ENCODE results near the gene UNC13C. TPM values are rescaled to one million over a fixed set of nuclear protein-coding genes. Genes with fewer than 3 reads are reported as not detected.

Gene UNC13C
- total and polyA plus RNA-seq, 2 donors (not counting 3 experiments of a cell fraction or from before 2014, with no cell fraction given) = not detected

DNA sequence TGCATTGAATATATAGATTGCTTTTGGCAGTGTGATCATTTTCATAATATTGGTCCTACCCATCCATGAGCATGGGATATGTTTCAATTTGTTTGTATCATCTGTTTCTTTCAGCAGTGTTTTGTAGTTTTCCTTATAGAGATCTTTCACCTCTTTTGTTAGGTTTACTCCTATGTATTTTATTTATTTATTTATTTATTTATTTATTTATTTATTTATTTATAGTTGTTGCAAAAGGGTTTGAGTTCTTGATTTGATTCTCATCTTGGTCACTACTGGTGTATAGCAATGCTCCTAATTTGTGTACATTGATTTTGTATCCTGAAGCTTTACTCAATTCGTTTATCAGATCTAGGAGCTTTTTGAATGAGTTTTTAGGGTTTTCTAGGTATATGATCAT, 478.2 kb downstream of the UNC13C start:
- Histone ChIP-seq H3K9ac (replicated peaks; ENCODE audit: extremely low read depth, insufficient read depth, low read length) (no peak overlapping the region), H3K4me2 (ENCODE audit: insufficient read depth, low read length) (no peak overlapping the region), H3K4me3 (replicated peaks in 1 of 3; ENCODE audit: insufficient read depth in 1 of 3, low read depth in 1 of 3, low read length in 3 of 3) (no peak overlapping the region), H4K20me1 (replicated peaks; ENCODE audit: control insufficient read depth, extremely low read depth, insufficient read depth, low read length) (no peaks in the 10 kb centered on the region), H3K9me3 (replicated peaks; ENCODE audit: control insufficient read depth, insufficient read depth, low read length) (peaks cover 2% of the 10 kb centered on the region), H3K27ac (ENCODE audit: insufficient read depth, low read depth, low read length) (no peak overlapping the region), H3K4me1 (ENCODE audit: control insufficient read depth, extremely low read depth, insufficient read depth, low read length) (no peaks in the 10 kb centered on the region), H3K79me2 (ENCODE audit: control insufficient read depth, insufficient read depth, low read length) (no peaks in the 10 kb centered on the region), H2AFZ (ENCODE audit: low read depth, low read length) (no peak overlapping the region), H3K36me3 (ENCODE audit: control insufficient read depth in 2 of 2, extremely low read depth in 1 of 2, insufficient read depth in 2 of 2, low read length in 2 of 2) (no peaks in the 10 kb centered on the region), H3K27me3 (ENCODE audit: control insufficient read depth in 2 of 2, insufficient read depth in 2 of 2, low read length in 2 of 2) (no peaks in the 10 kb centered on the region), H3K9me1 (replicated peaks; ENCODE audit: control insufficient read depth, extremely low read depth, insufficient read depth, low read length) (no peaks in the 10 kb centered on the region)
- TF ChIP-seq POLR2A (IDR thresholded peaks at IDR 0.05; ENCODE audit: low read depth, low read length) (no peak), JUN (IDR thresholded peaks at IDR 0.05; ENCODE audit: borderline replicate concordance, insufficient read depth, insufficient read length, low read depth) (no peak)
- DNase-seq (ENCODE audit: low read depth, low spot score) (no peak), FAIRE-seq (no peak)
- dilution Hi-C loops (cut with MboI; ENCODE audit: extremely low pct_ligation_motif_present, low sequenced_read_pairs) = no loop called here
- POLR2A ChIA-PET = no interaction called here
- no TSS peak for BruUV-seq (replicated peaks)
- CTCF ChIA-PET = no interaction called here
- intact Hi-C loops (cut with micrococcal nuclease) = no loop called here

- no peak for TF ChIP-seq POLR2A (IDR thresholded peaks at IDR 0.05; ENCODE audit: low read depth, low read length)
- no peak for TF ChIP-seq POLR2AphosphoS5 (IDR thresholded peaks at IDR 0.05; ENCODE audit: insufficient read depth, low read depth, low read length)
- no peak for TF ChIP-seq MYC (IDR thresholded peaks at IDR 0.05; ENCODE audit: low read depth, low read length)
- TF ChIP-seq GATA2 (IDR thresholded peaks at IDR 0.05; ENCODE audit: insufficient read depth, insufficient read length, low read depth, low read length) = no peak
- TF ChIP-seq JUN (IDR thresholded peaks at IDR 0.05; ENCODE audit: borderline replicate concordance, insufficient read depth, insufficient read length, low read depth) = no peak
- TF ChIP-seq FOS (IDR thresholded peaks at IDR 0.05; ENCODE audit: borderline replicate concordance, insufficient read depth, low read length) = no peak
- TF ChIP-seq, protein P1, sequence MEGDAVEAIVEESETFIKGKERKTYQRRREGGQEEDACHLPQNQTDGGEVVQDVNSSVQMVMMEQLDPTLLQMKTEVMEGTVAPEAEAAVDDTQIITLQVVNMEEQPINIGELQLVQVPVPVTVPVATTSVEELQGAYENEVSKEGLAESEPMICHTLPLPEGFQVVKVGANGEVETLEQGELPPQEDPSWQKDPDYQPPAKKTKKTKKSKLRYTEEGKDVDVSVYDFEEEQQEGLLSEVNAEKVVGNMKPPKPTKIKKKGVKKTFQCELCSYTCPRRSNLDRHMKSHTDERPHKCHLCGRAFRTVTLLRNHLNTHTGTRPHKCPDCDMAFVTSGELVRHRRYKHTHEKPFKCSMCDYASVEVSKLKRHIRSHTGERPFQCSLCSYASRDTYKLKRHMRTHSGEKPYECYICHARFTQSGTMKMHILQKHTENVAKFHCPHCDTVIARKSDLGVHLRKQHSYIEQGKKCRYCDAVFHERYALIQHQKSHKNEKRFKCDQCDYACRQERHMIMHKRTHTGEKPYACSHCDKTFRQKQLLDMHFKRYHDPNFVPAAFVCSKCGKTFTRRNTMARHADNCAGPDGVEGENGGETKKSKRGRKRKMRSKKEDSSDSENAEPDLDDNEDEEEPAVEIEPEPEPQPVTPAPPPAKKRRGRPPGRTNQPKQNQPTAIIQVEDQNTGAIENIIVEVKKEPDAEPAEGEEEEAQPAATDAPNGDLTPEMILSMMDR (IDR thresholded peaks at IDR 0.05; ENCODE audit: extremely low read depth in 1 of 2, insufficient read depth in 1 of 2, low read depth in 1 of 2, low read length in 2 of 2) = no peak
- TF ChIP-seq, protein P2, sequence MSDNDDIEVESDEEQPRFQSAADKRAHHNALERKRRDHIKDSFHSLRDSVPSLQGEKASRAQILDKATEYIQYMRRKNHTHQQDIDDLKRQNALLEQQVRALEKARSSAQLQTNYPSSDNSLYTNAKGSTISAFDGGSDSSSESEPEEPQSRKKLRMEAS (IDR thresholded peaks at IDR 0.05; ENCODE audit: insufficient read depth, insufficient read length) = no peak
- TF ChIP-seq EZH2 (IDR thresholded peaks at IDR 0.05; ENCODE audit: borderline replicate concordance, low read depth, low read length, severe bottlenecking) = no peak
- no TSS peak for BruUV-seq (replicated peaks)
- ChIA-PET POLR2A (no interaction called here), CTCF (no interaction called here)
- intact Hi-C loops (cut with micrococcal nuclease) = no loop called here
- no peak overlapping the region for H3K27ac ChIP-seq (ENCODE audit: insufficient read depth, low read depth, low read length)
- H3K9me1 ChIP-seq (replicated peaks; ENCODE audit: control insufficient read depth, extremely low read depth, insufficient read depth, low read length) = no peaks in the 10 kb centered on the region
- no peaks in the 10 kb centered on the region for H3K27me3 ChIP-seq (ENCODE audit: control insufficient read depth in 2 of 2, insufficient read depth in 2 of 2, low read length in 2 of 2)
- H3K79me2 ChIP-seq (ENCODE audit: control insufficient read depth, insufficient read depth, low read length) = no peaks in the 10 kb centered on the region
- no peaks in the 10 kb centered on the region for H3K36me3 ChIP-seq (ENCODE audit: control insufficient read depth in 2 of 2, extremely low read depth in 1 of 2, insufficient read depth in 2 of 2, low read length in 2 of 2)
- H2AFZ ChIP-seq (ENCODE audit: low read depth, low read length) = no peak overlapping the region
- no peaks in the 10 kb centered on the region for H3K4me1 ChIP-seq (ENCODE audit: control insufficient read depth, extremely low read depth, insufficient read depth, low read length)
- no peak overlapping the region for H3K9ac ChIP-seq (replicated peaks; ENCODE audit: extremely low read depth, insufficient read depth, low read length)
- H3K9me3 ChIP-seq (replicated peaks; ENCODE audit: control insufficient read depth, insufficient read depth, low read length) = peaks cover 2% of the 10 kb centered on the region
- no peak overlapping the region for H3K4me3 ChIP-seq (replicated peaks in 1 of 3; ENCODE audit: insufficient read depth in 1 of 3, low read depth in 1 of 3, low read length in 3 of 3)
- no peak overlapping the region for H3K4me2 ChIP-seq (ENCODE audit: insufficient read depth, low read length)
- dilution Hi-C loops (cut with MboI; ENCODE audit: extremely low pct_ligation_motif_present, low sequenced_read_pairs) = no loop called here
- FAIRE-seq (no peak), DNase-seq (ENCODE audit: low read depth, low spot score) (no peak)
- no peaks in the 10 kb centered on the region for H4K20me1 ChIP-seq (replicated peaks; ENCODE audit: control insufficient read depth, extremely low read depth, insufficient read depth, low read length)
These were observed 484.3 kb downstream of the UNC13C start for GRCh38 chr15:54462511-54462913.

All from endothelial cell of umbilical vein (primary cell).